GM21576 (cell line): ENCODE data around the gene SNUPN.
"Not testable (repeated sequence)": the region's sequence is repeated elsewhere in the genome, so short reads cannot be mapped to it uniquely, and the experiment has no call there.

Experiments
- ATAC-seq: cut with Tn5 transposase; IDR thresholded peaks from one replicate; pipeline ENCODE4 v1.9.1; 2021; ENCODE audit warnings: mild to moderate bottlenecking, moderate library complexity; ENCODE audit not compliant: unreplicated experiment

The SNUPN gene

GRCh38 chr15:75637245-75638009, 11.9 kb upstream of the SNUPN start:
- no peak for ATAC-seq

GRCh38 chr15:75636026-75636425, 10.5 kb upstream of the SNUPN start:
- no peak for ATAC-seq

- not testable (repeated sequence) for ATAC-seq
Measured at GRCh38 chr15:75633922-75634321, 8.4 kb upstream of the SNUPN start.

- ATAC-seq = no peak
Measured at GRCh38 chr15:75631935-75632334, 6.4 kb upstream of the SNUPN start.

- ATAC-seq = no peak
Measured at GRCh38 chr15:75622505-75622904, 3.0 kb downstream of the SNUPN start.

- ATAC-seq = no peak
Measured at GRCh38 chr15:75620841-75621391, 4.6 kb downstream of the SNUPN start.

GRCh38 chr15:75620058-75620820, 5.3 kb downstream of the SNUPN start:
- ATAC-seq = no peak

- no peak for ATAC-seq
Measured at GRCh38 chr15:75616766-75617165, 8.8 kb downstream of the SNUPN start.

GRCh38 chr15:75606711-75607699, 18.5 kb downstream of the SNUPN start:
- no peak for ATAC-seq

- ATAC-seq = no peak
Measured at GRCh38 chr15:75606026-75606425, 19.5 kb downstream of the SNUPN start.

GRCh38 chr15:75599401-75599800, 26.1 kb downstream of the SNUPN start:
- no peak for ATAC-seq

- no peak for ATAC-seq
Measured at GRCh38 chr15:75598361-75598760, 27.2 kb downstream of the SNUPN start.

- ATAC-seq = no peak
Measured at GRCh38 chr15:75597667-75598341, 27.7 kb downstream of the SNUPN start.

GRCh38 chr15:75596703-75597345, 28.7 kb downstream of the SNUPN start:
- ATAC-seq = no peak

- no peak for ATAC-seq
Measured at GRCh38 chr15:75594276-75594675, 31.2 kb downstream of the SNUPN start.

GRCh38 chr15:75591655-75592364, 33.7 kb downstream of the SNUPN start:
- no peak for ATAC-seq

GRCh38 chr15:75590239-75590638, 35.3 kb downstream of the SNUPN start:
- no peak for ATAC-seq

GRCh38 chr15:75589071-75589470, 36.5 kb downstream of the SNUPN start:
- ATAC-seq = no peak

GRCh38 chr15:75586422-75586821, 39.1 kb downstream of the SNUPN start:
- not testable (repeated sequence) for ATAC-seq
